PFSK-1 (cell line): ENCODE results near the gene ELL2.

Source experiments
- FOXP2 ChIP-seq: optimal IDR thresholded peaks from 2 replicates; pipeline ENCODE3; 2011; ENCODE audit warnings: borderline replicate concordance, control low read depth, inconsistent platforms; ENCODE audit not compliant: insufficient read depth; ENCODE audit errors: extremely low read length, extremely low read depth
- POLR2AphosphoS5 ChIP-seq: IDR thresholded peaks from 2 replicates; pipeline ENCODE4 v1.6.1; 2012; ENCODE audit warnings: low read depth, mild to moderate bottlenecking, control low read depth, low read length, moderate library complexity
- REST ChIP-seq, 2 experiments: IDR thresholded peaks; 2 replicates each; pipeline versions ENCODE4 v1.6.1 to v1.8.0; 2011 to 2012; ENCODE audit warnings: low read depth in 2 of 2, low read length in 2 of 2, control low read depth in 1 of 2, inconsistent platforms in 1 of 2, mild to moderate bottlenecking in 1 of 2, moderate library complexity in 1 of 2; ENCODE audit not compliant: insufficient read depth in 1 of 2
- SIN3A ChIP-seq: IDR thresholded peaks from 2 replicates; pipeline ENCODE4 v1.6.1; 2012; ENCODE audit warnings: mild to moderate bottlenecking, low read length, moderate library complexity, borderline replicate concordance; ENCODE audit not compliant: insufficient read depth
- TAF1 ChIP-seq: IDR thresholded peaks from 2 replicates; pipeline ENCODE4 v1.6.1; 2012; ENCODE audit warnings: low read length, control low read depth, borderline replicate concordance; ENCODE audit not compliant: insufficient read depth

ELL2 gene

GRCh38 chr5:95969055-95969454, 7.4 kb upstream of the ELL2 start:
- TF ChIP-seq POLR2AphosphoS5, result no peak
- TF ChIP-seq TAF1, result no peak
- no peak for TF ChIP-seq REST (IDR thresholded peaks at IDR 0.05; ENCODE audit: insufficient read depth in 1 of 2, low read depth in 2 of 2, low read length in 2 of 2)
- no peak for TF ChIP-seq SIN3A
- TF ChIP-seq FOXP2, result no peak

GRCh38 chr5:95967236-95967635, 5.6 kb upstream of the ELL2 start:
- TF ChIP-seq SIN3A (no peak), TAF1 (no peak), REST (IDR thresholded peaks at IDR 0.05; ENCODE audit: insufficient read depth in 1 of 2, low read depth in 2 of 2, low read length in 2 of 2) (no peak), FOXP2 (no peak), POLR2AphosphoS5 (no peak)

- TF ChIP-seq TAF1 (no peak), POLR2AphosphoS5 (no peak), REST (IDR thresholded peaks at IDR 0.05; ENCODE audit: insufficient read depth in 1 of 2, low read depth in 2 of 2, low read length in 2 of 2) (no peak), FOXP2 (no peak), SIN3A (no peak)
Measured at GRCh38 chr5:95966005-95966404, 4.4 kb upstream of the ELL2 start.

GRCh38 chr5:95963650-95964410, 2.2 kb upstream of the ELL2 start:
- TF ChIP-seq REST (IDR thresholded peaks at IDR 0.05; ENCODE audit: insufficient read depth in 1 of 2, low read depth in 2 of 2, low read length in 2 of 2), result no peak
- no peak for TF ChIP-seq FOXP2
- TF ChIP-seq POLR2AphosphoS5, result no peak
- TF ChIP-seq SIN3A, result no peak
- no peak for TF ChIP-seq TAF1

GRCh38 chr5:95962785-95963184, 1.1 kb upstream of the ELL2 start:
- TF ChIP-seq POLR2AphosphoS5, result no peak
- TF ChIP-seq REST (IDR thresholded peaks at IDR 0.05; ENCODE audit: insufficient read depth in 1 of 2, low read depth in 2 of 2, low read length in 2 of 2), result no peak
- no peak for TF ChIP-seq FOXP2
- TF ChIP-seq SIN3A, result no peak
- no peak for TF ChIP-seq TAF1
